Suprapubic skin (tissue), 4 donors: Measurements from ENCODE around the gene KLF15. TPM values are rescaled to one million over a fixed set of nuclear protein-coding genes. Genes with fewer than 3 reads are reported as not detected.

Source experiments
- DNase-seq, 2 donors: peaks; one replicate each; pipeline ENCODE4 v3.0.0-alpha.2; 2019; ENCODE audit warnings: low spot score in 2 of 2
- H3K27ac ChIP-seq: fragments of 200-600 bp; sonication (generic); one replicate; pipeline ENCODE4 v1.5.1; 2019
- H3K27me3 ChIP-seq: fragments of 200-600 bp; sonication (generic); one replicate; pipeline ENCODE4 v1.5.1; 2019
- H3K36me3 ChIP-seq: fragments of 200-600 bp; sonication (generic); one replicate; pipeline ENCODE4 v1.5.1; 2019
- H3K4me1 ChIP-seq: fragments of 200-600 bp; sonication (generic); one replicate; pipeline ENCODE4 v1.5.1; 2019
- H3K4me3 ChIP-seq: fragments of 200-600 bp; sonication (generic); one replicate; pipeline ENCODE4 v1.5.1; 2019; ENCODE audit warnings: mild to moderate bottlenecking
- H3K9me3 ChIP-seq: fragments of 200-600 bp; sonication (generic); one replicate; pipeline ENCODE4 v1.5.1; 2019
- CTCF ChIP-seq, 2 donors: fragments of 200-600 bp in 1 of 2; fragments of 450-650 bp in 1 of 2; sonication (generic) in 1 of 2; IDR thresholded peaks; one replicate each; pipeline ENCODE4 v1.5.1; 2016 to 2019; ENCODE audit warnings: antibody characterized with exemption in 2 of 2, mild to moderate bottlenecking in 1 of 2, moderate library complexity in 1 of 2
- EP300 ChIP-seq: sonication (generic); formaldehyde crosslinking; IDR thresholded peaks from one replicate; pipeline ENCODE4 v1.6.1; 2017; ENCODE audit warnings: antibody characterized with exemption
- POLR2A ChIP-seq, 2 donors: fragments of 450-650 bp; IDR thresholded peaks; one replicate each; pipeline ENCODE4 v1.6.1; 2017; ENCODE audit warnings: antibody characterized with exemption in 2 of 2, mild to moderate bottlenecking in 2 of 2, moderate library complexity in 2 of 2
- POLR2AphosphoS5 ChIP-seq, 3 donors: sonication (generic); formaldehyde crosslinking; IDR thresholded peaks; one replicate each; pipeline ENCODE4 v1.6.1; 2017; ENCODE audit warnings: antibody characterized with exemption in 3 of 3
- WGBS: methylation state at CpG from one replicate; pipeline ENCODE4 v1.1.5; 2018; 5-methylcytosine and 5-hydroxymethylcytosine counted together
- total RNA-seq, 4 donors: library from RNA; depleted of rRNA; stranded (reverse); fragments of >200 nt; gene quantifications; one replicate each; pipeline ENCODE4 v1.1.0, GENCODE V29; 2016

The KLF15 gene
- total RNA-seq, 4 donors from 2014 or later, result 7.3 to 19.2 (median 14.3) TPM

GRCh38 chr3:126399756-126400155 is 42.5 kb upstream of the KLF15 start:
- Histone ChIP-seq H3K27ac (no peak overlapping the region), H3K9me3 (no peaks in the 10 kb centered on the region), H3K27me3 (peaks cover 19% of the 10 kb centered on the region), H3K4me3 (no peak overlapping the region), H3K4me1 (peaks cover 5% of the 10 kb centered on the region), H3K36me3 (no peaks in the 10 kb centered on the region)
- DNase-seq, result peak in 1 of 2 donors; percentile 18
- TF ChIP-seq POLR2A (IDR thresholded peaks at IDR 0.05) (no peak), EP300 (no peak), POLR2AphosphoS5 (IDR thresholded peaks at IDR 0.05) (no peak), CTCF (IDR thresholded peaks at IDR 0.05) (no peak)
- 100% methylated on average over 3 of the region's 4 CpGs for WGBS

- peaks cover 8% of the 10 kb centered on the region for H3K4me1 ChIP-seq
- 83% methylated on average over 1 of the region's 1 CpG for WGBS
- H3K4me3 ChIP-seq, result no peak overlapping the region
- H3K9me3 ChIP-seq, result no peaks in the 10 kb centered on the region
- H3K36me3 ChIP-seq, result no peaks in the 10 kb centered on the region
- no peak for DNase-seq
- peaks cover 20% of the 10 kb centered on the region for H3K27me3 ChIP-seq
- no peak overlapping the region for H3K27ac ChIP-seq
- TF ChIP-seq CTCF (IDR thresholded peaks at IDR 0.05), result no peak
- no peak for TF ChIP-seq POLR2A (IDR thresholded peaks at IDR 0.05)
- no peak for TF ChIP-seq EP300
- no peak for TF ChIP-seq POLR2AphosphoS5 (IDR thresholded peaks at IDR 0.05)
Measured at GRCh38 chr3:126399351-126399735, 42.1 kb upstream of the KLF15 start.

GRCh38 chr3:126398423-126399350 is 41.5 kb upstream of the KLF15 start:
- Histone ChIP-seq H3K27ac (no peak overlapping the region), H3K4me3 (no peak overlapping the region), H3K36me3 (no peaks in the 10 kb centered on the region), H3K9me3 (no peaks in the 10 kb centered on the region), H3K4me1 (peaks cover 8% of the 10 kb centered on the region), H3K27me3 (peaks cover 26% of the 10 kb centered on the region)
- DNase-seq, result peak in 1 of 2 donors; percentile 72
- WGBS, result 87% methylated on average over 12 of the region's 14 CpGs
- TF ChIP-seq CTCF (IDR thresholded peaks at IDR 0.05), result no peak

GRCh38 chr3:126397610-126398422 is 40.6 kb upstream of the KLF15 start:
- H3K27me3 ChIP-seq, result peaks cover 31% of the 10 kb centered on the region
- H3K4me3 ChIP-seq, result no peak overlapping the region
- DNase-seq, result no peak
- no peaks in the 10 kb centered on the region for H3K36me3 ChIP-seq
- WGBS, result 84% methylated on average over 6 of the region's 13 CpGs
- H3K4me1 ChIP-seq, result peaks cover 8% of the 10 kb centered on the region
- TF ChIP-seq EP300, result no peak
- TF ChIP-seq POLR2AphosphoS5 (IDR thresholded peaks at IDR 0.05), result no peak
- no peak for TF ChIP-seq CTCF (IDR thresholded peaks at IDR 0.05)
- TF ChIP-seq POLR2A (IDR thresholded peaks at IDR 0.05), result no peak
- H3K27ac ChIP-seq, result no peak overlapping the region
- H3K9me3 ChIP-seq, result no peaks in the 10 kb centered on the region

GRCh38 chr3:126396536-126396935 is 39.3 kb upstream of the KLF15 start:
- Histone ChIP-seq H3K36me3 (no peaks in the 10 kb centered on the region), H3K27ac (no peak overlapping the region), H3K9me3 (no peaks in the 10 kb centered on the region), H3K4me1 (peaks cover 8% of the 10 kb centered on the region), H3K27me3 (peaks cover 28% of the 10 kb centered on the region), H3K4me3 (no peak overlapping the region)
- TF ChIP-seq CTCF (IDR thresholded peaks at IDR 0.05) (no peak), EP300 (no peak), POLR2A (IDR thresholded peaks at IDR 0.05) (no peak), POLR2AphosphoS5 (IDR thresholded peaks at IDR 0.05) (no peak)
- peak in 1 of 2 donors; percentile 53 for DNase-seq
- WGBS, result 87% methylated on average over 5 of the region's 5 CpGs
